OCI-LY1 (cell line): ENCODE measurements around the gene TJP3.

Source experiments
- CTCF ChIP-seq: fragments of 200-600 bp; sonication (generic), shearing (Covaris generic); IDR thresholded peaks from 2 replicates; pipeline ENCODE4 v1.5.1; 2017; ENCODE audit warnings: mild to moderate bottlenecking, antibody characterized with exemption, low read length, moderate library complexity, mixed read lengths
- EZH2 ChIP-seq: fragments of 200-600 bp; sonication (generic), shearing (Covaris generic); IDR thresholded peaks from 2 replicates; pipeline ENCODE4 v1.8.0; 2017; ENCODE audit warnings: borderline replicate concordance, mixed run types, mild to moderate bottlenecking, antibody characterized with exemption, low read length, moderate library complexity, mixed read lengths

- TF ChIP-seq CTCF (no peak), EZH2 (no peak)
Measured at GRCh38 chr19:3788996-3789778, 81.0 kb downstream of the TJP3 start.
